ENCODE data around the gene INSRR.

INSRR gene

DNA sequence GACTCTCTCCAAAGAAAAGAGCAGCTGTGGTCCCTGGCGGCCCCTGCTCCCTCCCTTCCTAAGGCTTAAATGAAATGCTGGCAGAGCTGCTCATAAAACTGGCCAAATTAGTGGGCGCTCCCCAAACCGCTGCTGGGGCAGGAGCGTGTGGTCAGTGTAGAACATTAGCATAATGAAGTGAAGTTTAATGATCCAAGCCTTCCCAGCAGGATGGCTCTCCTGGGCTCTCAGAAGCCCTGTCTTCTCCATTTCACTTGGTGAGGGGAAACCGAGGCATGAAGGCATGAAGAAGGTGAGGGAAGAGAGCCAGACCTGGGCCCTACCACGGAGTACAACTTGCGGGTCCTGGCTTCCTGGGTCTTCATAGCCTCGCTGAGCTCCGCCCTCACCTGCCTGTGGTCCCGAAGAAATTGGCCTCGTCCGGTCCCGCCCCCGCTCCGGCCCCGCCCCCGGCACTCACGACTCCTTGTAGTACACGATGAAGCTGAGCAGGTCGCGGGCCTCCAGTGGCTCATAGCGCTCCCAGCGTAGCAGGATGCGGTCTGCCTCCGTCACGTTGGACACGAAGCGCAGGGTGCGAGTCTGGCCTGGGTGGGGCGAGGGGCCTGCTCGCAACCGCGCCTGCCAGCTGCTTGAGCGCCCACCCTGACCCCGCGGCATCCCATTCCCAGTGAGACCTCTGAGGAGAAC lies 10.3 kb downstream of the INSRR start:
- TF ChIP-seq, protein P1, sequence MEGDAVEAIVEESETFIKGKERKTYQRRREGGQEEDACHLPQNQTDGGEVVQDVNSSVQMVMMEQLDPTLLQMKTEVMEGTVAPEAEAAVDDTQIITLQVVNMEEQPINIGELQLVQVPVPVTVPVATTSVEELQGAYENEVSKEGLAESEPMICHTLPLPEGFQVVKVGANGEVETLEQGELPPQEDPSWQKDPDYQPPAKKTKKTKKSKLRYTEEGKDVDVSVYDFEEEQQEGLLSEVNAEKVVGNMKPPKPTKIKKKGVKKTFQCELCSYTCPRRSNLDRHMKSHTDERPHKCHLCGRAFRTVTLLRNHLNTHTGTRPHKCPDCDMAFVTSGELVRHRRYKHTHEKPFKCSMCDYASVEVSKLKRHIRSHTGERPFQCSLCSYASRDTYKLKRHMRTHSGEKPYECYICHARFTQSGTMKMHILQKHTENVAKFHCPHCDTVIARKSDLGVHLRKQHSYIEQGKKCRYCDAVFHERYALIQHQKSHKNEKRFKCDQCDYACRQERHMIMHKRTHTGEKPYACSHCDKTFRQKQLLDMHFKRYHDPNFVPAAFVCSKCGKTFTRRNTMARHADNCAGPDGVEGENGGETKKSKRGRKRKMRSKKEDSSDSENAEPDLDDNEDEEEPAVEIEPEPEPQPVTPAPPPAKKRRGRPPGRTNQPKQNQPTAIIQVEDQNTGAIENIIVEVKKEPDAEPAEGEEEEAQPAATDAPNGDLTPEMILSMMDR (IDR thresholded peaks at IDR 0.05) = peak; percentile 16; the same call in 1 of the 2 replicates
- TF ChIP-seq ZFX (IDR thresholded peaks at IDR 0.05; ENCODE audit: borderline replicate concordance) = no peak
- no peak overlapping the region for H3K27ac ChIP-seq

DNA sequence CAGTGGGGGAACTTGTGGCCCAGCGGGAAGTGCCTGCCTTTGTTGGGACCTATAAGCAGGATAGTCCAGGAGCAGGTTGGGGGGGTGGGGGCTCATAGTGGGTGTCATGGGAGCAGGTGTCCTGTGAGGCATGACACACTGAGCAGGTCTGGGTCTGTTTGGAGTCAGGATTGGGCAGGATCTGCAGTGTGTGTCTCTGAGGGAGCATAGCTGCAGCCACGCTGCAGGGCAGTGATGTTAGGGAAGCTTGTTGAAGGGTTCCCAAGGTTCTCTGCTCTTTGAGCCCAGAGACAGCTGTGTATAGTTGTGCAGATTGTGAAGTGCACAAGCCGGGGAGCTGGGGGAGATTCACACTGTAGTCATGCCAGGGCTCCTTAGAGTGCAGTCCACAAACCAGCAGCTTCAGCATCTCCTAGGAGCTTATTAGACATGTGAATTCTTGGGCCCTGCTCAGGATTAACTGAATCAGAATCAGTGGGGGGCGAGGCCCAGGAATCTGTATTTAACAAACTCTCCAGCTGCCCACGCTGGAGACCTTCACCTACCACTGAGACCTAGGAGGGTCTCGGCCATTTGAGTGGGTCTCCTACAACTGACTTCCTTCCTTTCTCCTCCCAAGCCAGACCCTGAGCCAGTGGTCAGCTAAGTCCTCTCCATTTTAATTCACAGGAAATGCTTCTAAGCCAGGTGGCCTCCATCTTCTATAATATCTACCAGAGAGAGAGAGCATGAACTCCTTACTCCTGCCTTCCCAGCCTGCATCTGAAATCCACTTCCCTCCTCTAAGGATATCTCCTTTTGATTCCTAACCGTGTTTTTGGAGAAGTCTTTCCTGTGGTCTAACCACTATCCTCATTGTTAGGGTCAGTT lies 11.1 kb downstream of the INSRR start:
- H3K27ac ChIP-seq = no peak overlapping the region
- TF ChIP-seq ZFX (IDR thresholded peaks at IDR 0.05; ENCODE audit: borderline replicate concordance) = no peak
- TF ChIP-seq, protein P1 (IDR thresholded peaks at IDR 0.05) = no peak

DNA sequence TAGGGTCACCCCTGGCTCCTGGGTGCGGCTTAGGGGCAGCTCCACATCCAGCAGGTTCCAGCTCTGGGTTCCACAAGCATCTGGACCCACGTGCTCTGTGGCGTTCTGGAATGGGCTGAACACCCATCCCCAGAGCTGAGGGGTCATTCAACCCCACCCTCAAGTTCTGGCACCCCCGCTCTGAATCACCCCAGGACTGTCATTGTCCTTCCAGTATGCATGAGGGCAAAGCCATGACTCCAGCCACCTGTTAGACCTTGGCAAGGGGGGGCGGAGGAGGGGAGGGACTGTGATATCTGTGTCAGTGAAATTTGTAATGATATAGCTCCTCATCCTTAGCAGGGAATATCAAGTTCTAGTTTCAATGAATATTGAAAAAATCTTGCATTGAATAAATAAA lies 12.3 kb downstream of the INSRR start:
- TF ChIP-seq, protein P1 (IDR thresholded peaks at IDR 0.05) = no peak

DNA sequence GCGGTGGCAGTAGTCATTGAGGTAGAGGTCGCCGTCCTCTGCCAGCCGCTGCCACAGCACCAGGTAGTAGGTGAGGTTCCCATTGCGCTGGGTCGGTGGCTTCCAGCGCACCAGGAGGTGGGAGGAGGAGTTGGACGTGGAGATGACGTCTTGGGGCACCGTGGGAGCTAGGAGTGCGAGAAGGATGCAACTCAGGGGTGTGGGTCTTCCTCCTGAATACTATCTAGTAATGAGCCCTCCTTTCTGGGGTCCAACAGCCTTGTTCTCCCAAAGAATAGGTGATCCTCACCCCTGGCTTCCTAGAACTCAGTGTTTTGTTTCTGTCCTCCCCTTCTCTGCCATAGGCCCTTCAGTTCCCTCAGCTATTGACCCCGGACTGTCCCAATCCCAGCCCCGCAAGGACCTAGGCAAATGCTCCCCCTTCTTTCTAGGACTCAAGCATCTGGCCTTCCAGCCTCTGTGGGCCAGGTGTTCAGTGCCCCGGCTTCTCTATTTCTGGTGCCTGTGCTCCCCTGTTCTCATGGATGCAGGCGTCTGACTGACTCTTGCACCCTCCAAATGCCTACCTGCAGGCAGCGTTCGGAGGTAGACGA lies 12.9 kb downstream of the INSRR start:
- H3K27ac ChIP-seq = no peak overlapping the region
- TF ChIP-seq ZFX (IDR thresholded peaks at IDR 0.05; ENCODE audit: borderline replicate concordance) = no peak
- TF ChIP-seq, protein P1 (IDR thresholded peaks at IDR 0.05) = no peak

More for the DNA sequence above, 12.3 kb downstream of the INSRR start:
- no peak overlapping the region for H3K27ac ChIP-seq

DNA sequence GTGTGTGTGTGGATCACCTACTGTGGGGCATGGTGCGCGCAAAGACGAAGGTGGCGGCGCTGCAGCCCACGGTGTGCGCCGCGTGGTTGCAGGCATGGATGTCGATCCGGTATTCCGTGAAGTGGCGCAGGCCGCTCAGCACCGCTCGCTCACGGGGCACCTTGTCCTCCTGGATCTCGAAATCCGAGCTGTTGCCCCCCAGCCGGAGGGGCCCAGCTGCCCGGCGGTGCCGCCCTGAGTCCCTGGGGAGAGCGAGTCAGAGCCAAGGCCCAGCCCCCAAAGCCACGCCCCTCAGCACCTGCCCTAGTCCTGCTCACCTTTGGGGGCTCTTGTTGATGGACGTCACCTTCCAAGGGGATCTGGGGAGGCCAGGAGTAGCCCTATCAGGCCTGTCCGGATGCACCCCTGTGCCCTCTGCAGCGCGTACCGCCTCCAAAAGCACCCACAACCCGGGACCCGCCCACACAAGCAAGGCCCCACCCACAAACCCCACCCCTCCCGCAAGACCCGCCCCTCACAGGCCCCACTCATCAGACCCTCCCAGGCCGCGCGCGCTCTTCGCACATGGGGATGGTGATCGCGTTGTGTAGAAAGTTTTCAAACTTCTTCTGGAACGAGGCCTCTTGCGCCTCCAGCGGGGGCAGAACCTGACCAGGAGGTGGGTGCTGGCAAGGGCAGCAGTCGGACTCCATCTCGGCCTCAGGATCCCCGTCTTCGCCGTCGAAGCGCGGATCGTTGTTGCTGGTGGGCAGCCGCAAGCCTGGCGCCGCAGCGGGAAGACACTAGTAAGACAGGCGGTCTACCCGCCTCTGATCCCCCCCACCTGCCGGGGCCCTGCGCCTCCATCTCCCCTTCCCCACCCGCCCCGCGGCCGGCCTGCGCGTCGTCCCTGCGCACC lies 13.6 kb downstream of the INSRR start:
- TF ChIP-seq ZFX (IDR thresholded peaks at IDR 0.05; ENCODE audit: borderline replicate concordance) = no peak
- TF ChIP-seq, protein P1 (IDR thresholded peaks at IDR 0.05) = peak; percentile 40

DNA sequence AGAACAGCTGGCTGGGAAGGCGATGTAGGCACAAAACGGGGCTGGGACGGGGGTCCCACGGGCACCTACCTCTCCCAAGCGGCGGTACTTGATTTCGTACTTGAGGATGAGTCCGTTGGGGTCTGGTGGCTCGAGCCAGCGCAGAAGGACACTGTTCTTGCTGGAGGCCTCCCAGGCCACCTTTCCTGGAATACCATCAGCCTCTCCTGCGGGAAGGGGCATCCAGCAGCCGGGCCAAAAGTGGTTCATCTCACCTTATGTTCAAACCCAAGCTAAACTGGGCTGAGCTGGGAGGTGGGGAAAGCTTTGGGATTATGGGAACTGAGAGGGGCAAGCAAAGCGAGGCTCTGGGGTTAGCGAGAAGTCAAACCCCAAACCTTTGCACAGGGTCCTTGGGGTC lies 14.3 kb downstream of the INSRR start:
- H3K27ac ChIP-seq = no peak overlapping the region
- no peak for TF ChIP-seq ZFX (IDR thresholded peaks at IDR 0.05; ENCODE audit: borderline replicate concordance)
- TF ChIP-seq, protein P1 (IDR thresholded peaks at IDR 0.05) = no peak

More for the DNA sequence above, 13.6 kb downstream of the INSRR start:
- H3K27ac ChIP-seq = no peak overlapping the region

Data from 22Rv1 (cell line).